Uterus (tissue), 4 donors: ENCODE measurements around the gene NR4A3. TPM values are rescaled to one million over a fixed set of nuclear protein-coding genes. Genes with fewer than 3 reads are reported as not detected.
"Not testable (repeated sequence)": the region's sequence is repeated elsewhere in the genome, so short reads cannot be mapped to it uniquely, and the experiment has no call there.

Source experiments
- DNase-seq, 2 donors: peaks; one replicate each; pipeline ENCODE4 v3.0.0-alpha.2; 2019 to 2020
- H3K27ac ChIP-seq, 2 donors: fragments of 200-600 bp; sonication (generic); 1 replicate in 1 of 2; 2 replicates in 1 of 2; pipeline ENCODE4 v1.5.1; 2016 to 2018
- H3K27me3 ChIP-seq, 2 donors: fragments of 200-600 bp; sonication (generic); one replicate each; pipeline ENCODE4 v1.5.1; 2018 to 2019; ENCODE audit warnings: control low read depth in 1 of 2
- H3K36me3 ChIP-seq, 2 donors: fragments of 200-600 bp; sonication (generic); one replicate each; pipeline ENCODE4 v1.5.1; 2019; ENCODE audit warnings: control low read depth in 1 of 2
- H3K4me1 ChIP-seq, 2 donors: fragments of 200-600 bp; sonication (generic); one replicate each; pipeline ENCODE4 v1.5.1; 2018 to 2019; ENCODE audit warnings: control low read depth in 1 of 2
- H3K4me3 ChIP-seq, 2 donors: fragments of 200-600 bp; sonication (generic); 1 replicate in 1 of 2; 2 replicates in 1 of 2; pipeline ENCODE4 v1.5.1; 2018 to 2019; ENCODE audit warnings: mild to moderate bottlenecking in 1 of 2
- H3K9me3 ChIP-seq, 2 donors: fragments of 200-600 bp; sonication (generic); one replicate each; pipeline ENCODE4 v1.5.1; 2019; ENCODE audit warnings: control low read depth in 1 of 2
- POLR2A ChIP-seq, 2 donors: fragments of 450-650 bp; IDR thresholded peaks; one replicate each; pipeline ENCODE4 v1.6.1; 2016; ENCODE audit warnings: antibody characterized with exemption in 2 of 2, mild to moderate bottlenecking in 1 of 2, moderate library complexity in 1 of 2
- intact Hi-C: fragments of 100-400 bp; cut with DNase I; formaldehyde crosslinking; loops from one replicate; pipeline ENCODE4 v1.15.1; 2023; ENCODE audit warnings: low total_unique reads
- total RNA-seq, 4 donors: library from RNA; depleted of rRNA in 3 of 4; stranded (reverse); fragments of >200 nt in 3 of 4; gene quantifications; one replicate each; pipeline versions ENCODE4 v1.1.0 to v1.2.4, GENCODE V29; 2014 to 2023
- TF ChIP-seq, protein P1 (sequence below), 4 experiments: fragments of 200-600 bp in 2 of 4; fragments of 450-650 bp in 2 of 4; sonication (generic) in 2 of 4; IDR thresholded peaks; one replicate each; pipeline ENCODE4 v1.5.1; 2016 to 2019; ENCODE audit warnings: antibody characterized with exemption in 4 of 4, mild to moderate bottlenecking in 2 of 4, moderate library complexity in 1 of 4
- donor health status: DM: yes; HTN: yes; CAD: no.

Gene NR4A3
- total RNA-seq, 4 donors from 2014 or later: under 0.01 to 5.5 (median 2.0) TPM

DNA sequence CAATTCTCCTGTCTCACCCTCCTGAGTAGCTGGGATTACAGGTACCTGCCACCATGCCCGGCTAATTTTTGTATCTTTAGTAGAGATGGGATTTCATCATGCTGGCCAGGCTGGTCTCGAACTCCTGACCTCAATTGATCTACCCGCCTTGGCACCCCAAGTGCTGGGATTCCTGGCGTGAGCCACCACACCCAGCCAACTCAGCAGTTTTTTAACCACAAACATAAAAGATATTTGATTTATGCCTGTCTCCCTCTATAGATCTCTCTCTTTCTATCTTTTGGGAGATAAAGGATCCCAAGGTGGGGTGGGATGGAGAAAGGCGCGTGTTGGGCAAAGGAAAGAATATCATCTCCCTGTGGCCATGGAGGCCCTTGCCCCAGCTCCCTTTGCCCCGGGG, 26.8 kb downstream of the NR4A3 start:
- H3K9me3 ChIP-seq: no peaks in the 10 kb centered on the region
- no peaks in the 10 kb centered on the region for H3K27me3 ChIP-seq
- H3K27ac ChIP-seq: no peak overlapping the region
- H3K36me3 ChIP-seq: no peaks in the 10 kb centered on the region
- H3K4me3 ChIP-seq: no peak overlapping the region
- TF ChIP-seq, protein P1, sequence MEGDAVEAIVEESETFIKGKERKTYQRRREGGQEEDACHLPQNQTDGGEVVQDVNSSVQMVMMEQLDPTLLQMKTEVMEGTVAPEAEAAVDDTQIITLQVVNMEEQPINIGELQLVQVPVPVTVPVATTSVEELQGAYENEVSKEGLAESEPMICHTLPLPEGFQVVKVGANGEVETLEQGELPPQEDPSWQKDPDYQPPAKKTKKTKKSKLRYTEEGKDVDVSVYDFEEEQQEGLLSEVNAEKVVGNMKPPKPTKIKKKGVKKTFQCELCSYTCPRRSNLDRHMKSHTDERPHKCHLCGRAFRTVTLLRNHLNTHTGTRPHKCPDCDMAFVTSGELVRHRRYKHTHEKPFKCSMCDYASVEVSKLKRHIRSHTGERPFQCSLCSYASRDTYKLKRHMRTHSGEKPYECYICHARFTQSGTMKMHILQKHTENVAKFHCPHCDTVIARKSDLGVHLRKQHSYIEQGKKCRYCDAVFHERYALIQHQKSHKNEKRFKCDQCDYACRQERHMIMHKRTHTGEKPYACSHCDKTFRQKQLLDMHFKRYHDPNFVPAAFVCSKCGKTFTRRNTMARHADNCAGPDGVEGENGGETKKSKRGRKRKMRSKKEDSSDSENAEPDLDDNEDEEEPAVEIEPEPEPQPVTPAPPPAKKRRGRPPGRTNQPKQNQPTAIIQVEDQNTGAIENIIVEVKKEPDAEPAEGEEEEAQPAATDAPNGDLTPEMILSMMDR (IDR thresholded peaks at IDR 0.05): no peak
- no peak for TF ChIP-seq POLR2A (IDR thresholded peaks at IDR 0.05)
- H3K4me1 ChIP-seq: no peaks in the 10 kb centered on the region
- intact Hi-C loops: no loop called here
- DNase-seq: no peak

DNA sequence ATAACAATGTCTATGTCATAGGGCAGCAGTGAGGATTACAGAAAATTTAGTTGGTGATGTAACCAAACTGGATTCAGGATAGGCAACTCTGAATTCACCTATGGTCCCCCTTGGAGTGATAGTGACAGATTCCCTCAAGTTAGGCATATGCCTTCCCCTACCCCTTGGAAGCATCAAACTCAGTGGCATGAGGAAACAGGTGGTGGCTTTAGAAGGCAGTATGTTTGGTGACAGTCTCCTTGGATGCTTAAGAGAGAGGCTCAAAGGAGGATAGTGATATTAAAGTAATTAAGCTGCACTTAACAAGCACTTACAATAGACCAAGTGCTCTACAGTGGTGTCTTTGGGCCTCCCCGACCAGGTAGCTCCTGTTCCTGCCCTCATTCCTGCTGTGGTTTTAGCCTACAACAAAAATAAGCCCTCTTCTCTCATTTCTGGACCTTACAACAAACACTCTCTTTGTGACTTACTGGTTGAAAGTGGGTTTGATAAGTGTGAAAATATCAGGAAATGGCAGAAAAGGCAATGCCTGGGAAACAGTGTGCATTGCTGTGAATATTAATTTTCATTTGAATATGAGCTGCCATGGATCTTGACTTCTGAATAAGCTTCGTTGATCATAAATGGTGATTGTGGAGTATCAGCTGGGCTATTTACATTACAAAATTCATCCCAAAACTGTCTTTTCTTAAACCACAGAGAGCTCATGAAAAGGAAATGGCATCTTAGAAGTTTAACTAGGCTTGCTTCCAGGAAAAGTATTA, 29.2 kb downstream of the NR4A3 start:
- intact Hi-C loops: no loop called here
- Histone ChIP-seq H3K27me3 (no peaks in the 10 kb centered on the region), H3K27ac (no peak overlapping the region), H3K9me3 (no peaks in the 10 kb centered on the region), H3K4me1 (no peaks in the 10 kb centered on the region), H3K4me3 (no peak overlapping the region), H3K36me3 (no peaks in the 10 kb centered on the region)
- DNase-seq: no peak
- no peak for TF ChIP-seq POLR2A (IDR thresholded peaks at IDR 0.05)
- TF ChIP-seq, protein P1 (IDR thresholded peaks at IDR 0.05): no peak

DNA sequence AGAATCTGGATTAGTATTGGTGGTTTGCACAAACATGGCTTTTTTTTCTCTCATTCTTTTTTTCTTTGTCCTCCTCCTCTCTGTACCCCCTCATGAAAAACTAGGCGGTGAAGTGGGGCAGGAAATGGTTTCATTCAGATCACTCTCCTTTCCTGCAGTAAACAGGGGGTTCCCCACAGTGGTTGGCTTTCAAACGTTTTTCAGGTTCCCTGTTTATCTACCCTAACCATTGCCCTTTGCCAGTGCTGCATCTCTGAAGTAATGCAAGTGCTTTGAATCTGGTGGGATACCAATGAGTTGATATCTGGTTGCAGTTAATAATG, 29.8 kb downstream of the NR4A3 start:
- H3K9me3 ChIP-seq: no peaks in the 10 kb centered on the region
- no peak overlapping the region for H3K4me3 ChIP-seq
- no peaks in the 10 kb centered on the region for H3K4me1 ChIP-seq
- no peaks in the 10 kb centered on the region for H3K36me3 ChIP-seq
- TF ChIP-seq POLR2A (IDR thresholded peaks at IDR 0.05): no peak
- TF ChIP-seq, protein P1 (IDR thresholded peaks at IDR 0.05): no peak
- intact Hi-C loops: no loop called here
- H3K27ac ChIP-seq: no peak overlapping the region
- H3K27me3 ChIP-seq: no peaks in the 10 kb centered on the region
- no peak for DNase-seq

DNA sequence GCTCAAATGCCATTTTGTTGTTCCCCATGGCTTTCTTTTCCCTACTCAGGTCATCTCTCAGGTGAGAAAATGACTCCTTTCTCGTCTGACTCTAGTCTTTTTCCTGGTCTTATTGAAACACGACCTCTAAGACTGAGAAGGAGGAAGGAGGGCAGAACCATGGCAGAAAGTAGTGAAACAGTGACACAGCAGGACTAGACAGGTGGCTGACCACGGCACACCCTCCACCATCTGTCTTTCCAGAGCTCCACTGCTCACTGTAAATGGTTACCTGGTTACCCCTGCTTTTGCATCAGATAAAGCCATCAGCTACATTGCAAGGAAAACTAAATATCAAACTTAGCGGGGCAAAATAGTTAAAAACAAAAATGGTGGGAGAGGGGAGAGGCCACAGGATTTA, 30.9 kb downstream of the NR4A3 start:
- DNase-seq: no peak
- no peak for TF ChIP-seq POLR2A (IDR thresholded peaks at IDR 0.05)
- TF ChIP-seq, protein P1 (IDR thresholded peaks at IDR 0.05): no peak
- Histone ChIP-seq H3K4me3 (no peak overlapping the region), H3K27ac (no peak overlapping the region), H3K36me3 (no peaks in the 10 kb centered on the region), H3K27me3 (no peaks in the 10 kb centered on the region), H3K9me3 (no peaks in the 10 kb centered on the region), H3K4me1 (no peaks in the 10 kb centered on the region)
- intact Hi-C loops: no loop called here

DNA sequence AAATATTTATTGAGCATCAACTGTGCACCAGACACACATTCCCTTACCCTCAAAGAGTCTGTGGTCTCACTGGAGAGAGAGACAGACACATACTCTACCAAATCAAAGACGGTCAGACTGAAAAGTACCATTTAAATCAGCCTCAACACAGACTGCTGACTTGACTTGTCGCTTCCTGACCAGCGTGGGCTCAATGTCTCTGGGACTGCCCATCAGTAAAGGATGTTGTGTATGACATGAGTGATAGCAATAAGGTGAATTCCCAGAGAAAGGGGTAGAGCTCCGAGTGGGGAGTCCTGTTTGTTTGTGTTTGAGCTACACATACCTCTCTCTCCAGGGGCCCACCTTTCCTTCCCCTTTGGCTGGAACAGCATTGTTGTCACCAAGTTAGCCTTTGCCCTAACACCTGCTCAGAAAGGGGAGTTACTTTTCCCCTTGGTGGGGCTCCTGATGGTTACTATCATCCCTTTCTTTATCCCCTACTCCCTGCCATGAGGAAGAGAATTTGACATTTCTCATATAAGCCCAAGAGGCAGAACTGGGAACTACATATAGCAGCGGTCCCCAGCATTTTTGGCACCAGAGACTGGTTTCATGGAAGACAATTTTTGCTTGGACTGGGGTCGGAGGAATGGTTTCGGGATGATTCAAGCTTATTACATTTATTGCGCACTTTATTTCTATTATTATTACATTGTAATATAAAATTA, 33.9 kb downstream of the NR4A3 start:
- intact Hi-C loops: no loop called here
- H3K4me1 ChIP-seq: no peaks in the 10 kb centered on the region
- no peak for DNase-seq
- H3K27ac ChIP-seq: no peak overlapping the region
- no peaks in the 10 kb centered on the region for H3K27me3 ChIP-seq
- H3K4me3 ChIP-seq: no peak overlapping the region
- H3K36me3 ChIP-seq: no peaks in the 10 kb centered on the region
- TF ChIP-seq, protein P1 (IDR thresholded peaks at IDR 0.05): no peak
- TF ChIP-seq POLR2A (IDR thresholded peaks at IDR 0.05): no peak
- no peaks in the 10 kb centered on the region for H3K9me3 ChIP-seq

DNA sequence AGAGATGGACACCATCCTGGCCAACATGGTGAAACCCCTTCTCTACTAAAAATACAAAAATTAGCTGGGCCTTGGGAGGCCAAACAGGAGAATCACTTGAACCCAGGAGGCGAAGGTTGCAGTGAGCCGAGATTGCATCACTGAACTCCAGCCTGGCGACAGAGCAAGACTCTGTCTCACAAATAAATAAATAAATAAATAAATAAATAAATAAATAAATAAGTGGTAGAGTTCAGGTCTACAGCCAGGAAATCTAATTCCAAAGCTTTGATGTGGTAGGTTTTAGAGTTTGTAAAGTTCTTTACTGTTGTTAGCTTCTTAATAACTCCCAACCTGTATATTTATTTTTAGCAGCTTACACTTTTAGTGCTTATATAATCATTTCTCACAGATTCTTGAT, 35.9 kb downstream of the NR4A3 start:
- intact Hi-C loops, H3K36me3 ChIP-seq, H3K27ac ChIP-seq, H3K4me3 ChIP-seq, H3K4me1 ChIP-seq, H3K9me3 ChIP-seq, H3K27me3 ChIP-seq, DNase-seq: not testable (repeated sequence)
